GM18498 (cell line): ENCODE data around the gene GFRA1.

Source experiments
- ATAC-seq: cut with Tn5 transposase; IDR thresholded peaks from one replicate; pipeline ENCODE4 v1.9.1; 2021; ENCODE audit warnings: mild to moderate bottlenecking, moderate library complexity; ENCODE audit not compliant: unreplicated experiment

The GFRA1 gene

DNA sequence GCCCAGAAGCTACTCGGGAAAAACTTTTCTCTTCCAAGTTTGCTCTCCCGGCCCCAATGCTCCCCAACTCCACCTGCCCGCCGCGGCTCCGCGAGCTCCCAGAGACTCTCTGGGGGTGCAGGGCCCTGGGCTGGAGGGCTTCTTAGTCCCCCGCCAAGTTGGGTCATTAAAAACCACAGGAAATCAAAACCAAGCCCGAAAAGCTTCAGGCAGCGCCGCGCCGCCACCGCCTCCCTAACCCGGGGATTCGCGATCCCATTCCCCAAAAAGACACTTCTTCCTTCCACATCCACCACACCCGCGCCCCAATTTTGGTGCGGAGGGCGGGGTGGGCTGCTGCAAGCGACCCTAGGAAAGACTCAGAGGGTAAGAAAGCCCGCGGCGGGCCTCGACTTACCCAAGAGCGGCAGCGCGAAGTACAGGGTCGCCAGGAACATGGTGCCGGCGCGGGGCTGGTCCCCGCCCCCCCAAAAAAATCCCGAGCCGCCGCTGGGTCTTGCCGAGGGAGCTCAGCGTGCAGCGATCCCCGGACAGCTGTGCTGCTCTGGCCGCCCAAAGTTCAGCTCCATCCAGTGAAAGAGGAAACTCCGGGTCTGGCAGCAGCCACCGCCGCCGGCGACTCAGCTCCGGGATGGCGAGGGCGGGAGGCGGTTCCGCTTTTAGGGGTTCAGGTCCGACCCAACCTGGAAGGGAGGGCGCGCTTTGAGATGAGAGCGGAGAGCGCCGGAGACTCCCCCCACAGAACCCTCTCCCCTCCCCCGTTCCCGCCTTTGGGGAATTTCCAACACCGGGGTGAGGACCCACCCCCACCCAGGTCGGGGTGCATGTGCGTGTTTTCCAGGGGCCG is 1.2 kb downstream of the GFRA1 start:
- ATAC-seq, result no peak

GRCh38 chr10:116270771-116271592 is 2.0 kb downstream of the GFRA1 start:
- no peak for ATAC-seq

- ATAC-seq, result no peak
Measured at GRCh38 chr10:116270126-116270770, 2.8 kb downstream of the GFRA1 start.

DNA sequence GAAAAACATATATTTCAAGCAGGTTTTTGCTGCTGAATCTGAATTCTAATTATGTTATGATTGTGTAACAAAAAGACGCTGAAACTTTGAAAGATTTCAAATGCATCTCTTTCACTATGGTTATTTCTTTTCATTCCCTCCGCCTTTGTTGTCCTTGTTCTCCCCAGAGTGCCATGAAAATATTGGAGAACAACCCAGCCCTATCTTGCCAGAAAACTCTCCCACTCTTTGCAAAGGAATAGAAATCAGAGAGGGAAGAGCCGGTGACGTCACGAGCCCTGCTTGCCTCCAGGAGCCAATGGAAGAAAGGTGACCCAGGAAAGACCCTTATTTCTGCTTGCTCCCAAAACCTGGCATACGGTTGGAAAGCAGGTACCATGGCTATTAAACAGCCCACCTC is 3.4 kb downstream of the GFRA1 start:
- no peak for ATAC-seq

DNA sequence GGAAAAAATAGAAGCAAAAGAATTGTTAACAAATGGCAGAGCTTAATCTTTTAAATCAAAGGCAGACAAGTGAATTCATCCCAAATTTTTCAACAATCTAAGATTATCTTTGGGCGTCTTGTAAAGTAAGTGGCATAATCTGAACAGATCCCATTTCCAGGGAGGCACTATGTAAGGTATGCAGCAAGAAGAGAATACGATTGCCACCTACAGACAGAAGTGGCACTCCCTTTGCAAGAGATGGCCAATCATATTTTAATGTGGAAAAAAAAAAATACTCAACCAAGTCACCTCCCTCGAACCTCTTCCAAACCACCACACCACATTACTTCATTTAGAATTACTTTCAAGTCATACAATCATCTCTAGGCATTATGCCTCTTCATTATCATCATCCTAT is 4.0 kb downstream of the GFRA1 start:
- no peak for ATAC-seq

- ATAC-seq, result no peak
Measured at GRCh38 chr10:116265686-116266085, 7.3 kb downstream of the GFRA1 start.

DNA sequence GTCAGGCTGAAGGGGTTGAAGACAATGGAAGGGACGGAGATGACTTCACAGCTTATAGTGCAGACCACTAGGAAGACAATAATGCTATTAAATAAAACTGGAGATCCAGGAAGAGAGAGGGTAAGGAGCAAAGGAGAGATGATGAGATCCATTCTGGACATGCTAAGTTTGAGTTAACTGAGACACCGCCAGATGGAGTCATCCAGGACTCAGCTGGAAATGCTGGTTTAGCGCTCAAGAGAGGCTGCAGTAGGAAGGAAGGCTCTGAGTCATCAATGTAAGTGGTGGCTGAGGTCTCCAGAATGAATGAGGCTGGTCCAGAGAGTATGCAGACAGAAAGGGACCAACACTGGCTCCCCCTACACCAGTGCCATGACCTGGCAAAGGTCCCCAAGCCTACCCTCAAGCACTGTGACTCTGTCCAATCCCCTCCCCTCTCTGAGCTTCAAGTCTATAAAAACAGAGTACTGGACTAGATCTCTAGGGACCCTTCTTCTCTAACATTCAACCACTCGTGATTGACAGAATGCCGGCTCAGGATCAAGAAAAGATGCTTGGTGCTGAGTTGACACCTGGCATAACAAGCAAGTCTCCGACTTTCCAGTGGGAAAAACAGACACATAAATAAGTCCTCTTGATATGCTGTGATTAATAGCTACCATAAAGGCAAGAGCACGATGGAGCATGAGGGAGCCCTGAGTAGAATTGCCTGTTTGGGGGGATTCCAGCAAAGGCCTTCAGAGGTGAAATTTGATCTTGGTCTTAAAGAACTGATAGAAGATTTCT is 8.9 kb downstream of the GFRA1 start:
- ATAC-seq, result no peak

DNA sequence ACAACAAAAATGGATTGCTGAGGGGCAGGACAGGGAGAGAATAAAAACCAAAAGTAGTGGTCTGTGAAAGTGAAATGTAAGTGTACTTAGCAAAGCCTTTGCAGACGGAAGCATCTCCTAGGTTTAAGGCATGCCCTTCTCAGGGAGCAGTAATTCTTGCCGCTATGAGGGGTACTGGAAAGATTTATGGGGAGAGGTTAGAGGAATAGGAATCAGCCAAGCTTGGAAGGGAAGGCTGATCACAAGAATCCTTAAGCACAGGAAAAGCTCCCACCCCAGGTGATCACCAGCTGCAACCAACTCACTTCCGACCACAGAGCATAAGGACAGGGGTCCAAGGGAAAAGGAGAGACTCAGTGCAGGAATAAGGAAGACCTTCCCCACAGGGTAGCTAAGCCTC is 10.3 kb downstream of the GFRA1 start:
- ATAC-seq, result no peak

GRCh38 chr10:116260599-116260998 is 12.4 kb downstream of the GFRA1 start:
- ATAC-seq, result no peak

DNA sequence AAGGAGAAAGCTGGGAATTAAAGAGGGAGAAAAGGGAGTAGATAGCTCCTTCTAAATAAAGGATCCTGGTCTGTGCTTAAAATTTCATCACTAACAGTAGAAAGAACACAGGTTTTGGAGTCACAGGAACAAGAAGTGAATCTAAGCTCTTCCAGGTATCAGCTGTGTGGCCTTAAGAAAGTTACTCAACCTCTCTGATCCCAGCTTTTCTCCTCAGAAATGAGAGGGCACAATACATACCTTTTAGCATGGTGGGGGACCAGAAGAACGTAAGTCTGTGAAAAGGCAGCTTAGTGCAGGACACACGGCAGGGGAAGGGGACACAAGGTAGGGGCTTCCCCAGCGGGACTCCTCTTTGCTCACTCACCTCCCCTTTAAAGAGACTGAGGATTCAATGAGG is 13.4 kb downstream of the GFRA1 start:
- ATAC-seq, result no peak

GRCh38 chr10:116257785-116258184 is 15.2 kb downstream of the GFRA1 start:
- ATAC-seq, result no peak

DNA sequence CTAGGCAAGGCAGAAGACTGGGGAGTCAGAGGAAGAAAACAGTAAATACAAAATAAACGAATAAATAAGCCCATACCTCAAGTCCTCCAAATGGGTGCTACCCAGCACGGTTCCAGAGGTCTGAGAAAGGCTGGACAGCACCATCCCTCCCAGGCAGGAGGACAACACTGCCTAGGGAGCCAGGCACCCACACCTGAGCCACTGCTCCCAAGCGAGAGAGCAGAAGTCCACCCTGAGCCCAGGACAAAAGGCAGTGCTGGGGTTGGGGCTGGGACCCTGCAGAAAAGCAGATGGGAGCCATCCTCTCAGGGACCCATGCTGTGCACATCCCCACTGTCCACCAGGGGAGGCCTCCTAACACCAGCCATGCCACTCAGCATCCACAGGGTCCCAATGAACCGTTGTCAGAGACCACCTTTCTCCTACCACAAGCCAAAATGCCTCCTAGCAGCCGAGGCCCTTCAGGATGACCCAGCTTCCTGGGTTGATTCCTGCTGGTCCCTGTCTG is 16.2 kb downstream of the GFRA1 start:
- no peak for ATAC-seq

GRCh38 chr10:116255886-116256751 is 16.9 kb downstream of the GFRA1 start:
- ATAC-seq, result no peak

- ATAC-seq, result no peak
Measured at GRCh38 chr10:116254422-116255155, 18.4 kb downstream of the GFRA1 start.

- ATAC-seq, result no peak
Measured at GRCh38 chr10:116253716-116254115, 19.3 kb downstream of the GFRA1 start.

DNA sequence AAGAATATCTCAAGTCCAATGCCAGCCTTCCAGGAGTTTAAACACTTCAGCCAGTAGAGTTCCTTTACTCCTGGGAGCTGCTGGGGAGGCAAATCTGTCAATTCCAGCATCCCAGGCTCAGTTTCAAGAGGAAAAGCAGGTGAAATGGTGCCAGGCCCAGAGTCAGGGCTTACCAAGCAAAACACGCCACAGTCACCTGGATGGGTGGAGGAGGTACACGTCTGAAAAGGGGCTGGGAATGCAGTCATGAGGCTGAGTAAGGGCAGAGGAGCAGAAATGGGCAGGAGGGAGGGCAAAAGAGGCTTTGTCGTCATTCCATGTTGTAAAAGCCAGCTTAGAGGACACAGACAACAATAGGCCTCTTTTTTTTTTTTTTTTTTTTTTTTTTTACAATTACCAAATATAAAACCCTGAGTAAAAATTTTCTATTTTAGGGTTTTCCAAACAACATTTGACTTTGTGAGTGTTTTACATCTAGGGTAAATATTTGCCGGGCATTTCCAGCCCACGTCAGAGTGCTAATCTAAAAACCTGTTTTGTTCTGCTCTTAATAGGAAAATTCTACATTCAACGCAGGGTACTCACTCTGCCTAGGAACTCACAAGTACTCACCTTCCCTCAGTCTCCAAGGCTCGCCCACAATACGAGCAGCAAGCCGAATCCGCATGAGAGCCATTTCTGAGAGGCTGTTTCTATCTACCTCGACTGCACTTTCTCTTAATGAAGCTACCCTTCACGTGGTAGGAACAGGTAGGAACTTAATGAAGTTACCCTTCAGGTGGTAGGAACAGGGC is 21.2 kb downstream of the GFRA1 start:
- no peak for ATAC-seq

GRCh38 chr10:116247691-116248090 is 25.3 kb downstream of the GFRA1 start:
- ATAC-seq, result no peak

DNA sequence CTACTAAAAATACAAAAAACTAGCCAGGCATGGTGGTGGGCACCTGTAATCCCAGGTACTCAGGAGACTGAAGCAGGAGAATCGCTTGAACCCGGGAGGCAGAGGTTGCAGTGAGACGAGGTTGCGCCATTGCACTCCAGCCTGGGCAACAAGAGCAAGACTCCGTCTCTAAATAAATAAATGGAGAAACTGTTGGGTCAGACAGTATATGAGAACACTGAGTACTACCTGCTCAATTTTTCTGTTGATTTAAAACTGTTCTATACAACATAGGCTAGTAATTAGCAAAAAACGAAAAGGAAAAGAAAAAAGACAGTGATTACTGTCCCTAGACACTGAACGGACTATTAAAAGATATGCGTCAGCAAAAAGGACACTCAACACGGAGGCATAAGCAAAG is 26.7 kb downstream of the GFRA1 start:
- no peak for ATAC-seq
